ENCODE results near the gene SCRN2.

SCRN2 gene

GRCh38 chr17:47844814-47845715, 4.0 kb upstream of the SCRN2 start:
- DNase-seq = no peak

DNA sequence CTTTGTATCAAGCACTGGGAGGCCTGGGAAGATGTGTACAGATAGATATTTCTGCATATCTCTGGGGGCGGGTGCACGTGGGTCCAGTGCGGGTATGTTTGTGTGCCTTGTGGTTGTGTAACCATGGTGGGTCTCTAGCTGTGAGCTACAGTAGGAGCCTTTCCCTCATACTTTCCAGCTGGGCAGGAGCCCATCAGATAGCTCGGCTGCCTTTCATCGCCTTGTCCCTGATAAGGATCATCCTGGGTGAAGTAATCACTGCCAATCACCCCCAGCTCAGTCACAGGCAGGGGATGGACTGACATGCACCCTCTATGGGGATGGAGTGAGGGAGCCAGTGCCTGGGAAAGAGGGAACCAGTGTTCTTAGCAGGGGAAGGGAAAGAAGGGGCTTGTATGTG, 3.2 kb upstream of the SCRN2 start:
- no peak for DNase-seq

GRCh38 chr17:47843391-47843730, 2.3 kb upstream of the SCRN2 start:
- no peak for DNase-seq

GRCh38 chr17:47841488-47842291, 617 bp upstream of the SCRN2 start:
- no peak for DNase-seq

- DNase-seq = no peak
Observed at GRCh38 chr17:47840001-47840741, 902 bp downstream of the SCRN2 start.

GRCh38 chr17:47839071-47839470, 2.0 kb downstream of the SCRN2 start:
- no peak for DNase-seq

GRCh38 chr17:47838636-47839035, 2.4 kb downstream of the SCRN2 start:
- no peak for DNase-seq

DNA sequence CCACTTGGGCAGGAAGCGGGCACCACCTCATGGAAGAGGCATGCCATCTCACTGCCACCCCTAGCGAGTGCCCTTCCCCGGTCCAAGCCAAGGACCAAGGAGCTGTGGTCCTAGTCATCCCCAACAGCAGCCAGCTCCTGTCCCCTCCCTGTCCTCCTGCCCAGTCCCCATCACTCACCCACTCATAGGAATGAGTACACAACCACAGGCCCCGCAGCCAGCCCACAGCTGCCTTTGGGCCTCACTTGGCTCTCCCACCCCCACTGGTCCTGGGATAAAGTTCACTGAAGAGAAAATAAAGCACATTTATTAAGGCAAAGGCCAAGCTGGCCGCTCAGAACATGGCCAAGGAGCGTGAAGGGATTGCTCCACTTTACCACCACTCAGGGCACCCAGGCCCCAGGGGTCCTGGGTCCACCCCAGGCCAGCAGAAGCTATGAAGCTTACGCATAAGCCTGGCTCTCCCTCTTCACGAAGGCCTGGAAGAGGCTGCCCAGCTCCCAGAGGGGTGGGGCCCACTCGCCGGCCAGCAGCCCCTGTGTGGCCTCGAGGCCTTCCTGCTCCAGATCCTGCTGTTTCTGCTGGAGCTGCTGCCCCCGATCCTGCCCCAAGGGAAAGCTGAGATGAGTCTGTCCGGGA, 3.6 kb downstream of the SCRN2 start:
- no peak for DNase-seq

GRCh38 chr17:47836601-47837000, 4.5 kb downstream of the SCRN2 start:
- DNase-seq = no peak

DNA sequence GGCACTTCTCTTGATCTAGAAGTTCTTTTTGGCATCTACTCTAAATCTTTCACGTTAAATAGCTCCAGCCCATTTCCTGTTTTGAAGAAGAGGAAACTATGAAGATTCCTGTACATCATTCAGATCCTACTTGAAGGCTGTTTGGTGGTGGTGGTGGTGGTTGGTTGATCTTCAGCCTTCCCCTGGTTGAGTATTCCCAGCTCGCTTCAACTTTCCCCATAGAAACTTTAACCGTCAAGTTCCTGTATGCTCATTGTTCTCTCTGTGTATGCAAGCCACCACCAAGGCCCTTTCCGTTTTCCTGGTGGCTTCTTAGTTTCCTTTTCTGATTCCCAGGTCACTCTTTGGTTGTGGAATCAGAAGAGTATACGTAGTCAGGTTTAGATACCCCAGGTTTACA, 6.3 kb downstream of the SCRN2 start:
- no peak for DNase-seq

DNA sequence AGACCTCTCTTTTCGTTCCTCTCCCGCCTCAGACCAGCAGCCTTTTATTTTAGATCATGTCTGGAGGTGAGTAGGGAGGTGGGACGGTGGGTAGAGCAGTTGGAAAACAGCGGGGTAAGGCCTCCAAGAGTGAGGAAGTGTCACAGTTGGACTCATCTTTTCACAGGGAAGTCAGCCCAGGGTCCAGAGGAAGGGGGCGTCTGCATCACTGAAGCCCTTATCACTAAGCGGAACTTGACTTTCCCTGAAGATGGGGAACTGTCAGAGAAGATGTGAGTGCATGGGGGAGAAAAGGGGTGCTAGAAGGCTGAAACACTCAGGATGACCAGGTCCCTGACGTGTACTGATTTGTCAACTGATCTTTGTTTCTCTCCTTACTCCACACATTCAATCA, 9.1 kb downstream of the SCRN2 start:
- no peak for DNase-seq

- DNase-seq = peak; percentile 95
Observed at GRCh38 chr17:47831003-47831933, 9.8 kb downstream of the SCRN2 start, which contains the start of the genes LRRC46 and MRPL10. TSS of gene LRRC46 (plus strand) at chr17:47831670. CDS start at chr17:47831990, 320 bp downstream. TSS of gene MRPL10 (minus strand) at chr17:47831541. CDS start at chr17:47831511, 30 bp downstream.

DNA sequence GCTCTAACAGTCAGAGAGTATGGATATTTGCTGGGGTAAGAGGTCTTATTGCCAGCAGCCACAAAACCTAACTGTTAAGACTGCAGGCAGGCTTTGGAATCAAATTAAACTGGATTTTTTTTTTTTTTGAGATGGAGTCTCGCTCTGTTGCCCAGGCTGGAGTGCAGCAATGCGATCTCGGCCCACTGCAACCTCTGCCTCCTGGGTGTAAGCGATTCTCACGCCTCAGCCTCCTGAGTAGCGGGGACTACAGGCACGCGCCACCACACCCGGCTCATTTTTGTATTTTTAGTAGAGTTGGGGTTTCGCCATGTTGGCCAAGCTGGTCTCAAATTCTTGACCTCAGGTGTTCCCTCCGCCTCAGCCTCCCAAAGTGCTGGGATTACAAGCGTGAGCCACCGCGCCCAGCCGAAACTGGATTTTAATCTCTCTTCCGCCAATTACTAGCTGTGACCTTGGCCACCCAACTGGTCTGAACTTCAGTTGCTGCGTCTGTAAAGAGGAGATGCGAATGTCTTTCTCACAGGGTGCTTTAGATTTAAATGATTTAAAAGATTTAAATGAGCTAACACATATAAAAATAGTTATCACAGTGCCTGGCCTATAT, 10.6 kb downstream of the SCRN2 start:
- DNase-seq = no peak

GRCh38 chr17:47829870-47830269, 11.2 kb downstream of the SCRN2 start:
- no peak for DNase-seq

DNA sequence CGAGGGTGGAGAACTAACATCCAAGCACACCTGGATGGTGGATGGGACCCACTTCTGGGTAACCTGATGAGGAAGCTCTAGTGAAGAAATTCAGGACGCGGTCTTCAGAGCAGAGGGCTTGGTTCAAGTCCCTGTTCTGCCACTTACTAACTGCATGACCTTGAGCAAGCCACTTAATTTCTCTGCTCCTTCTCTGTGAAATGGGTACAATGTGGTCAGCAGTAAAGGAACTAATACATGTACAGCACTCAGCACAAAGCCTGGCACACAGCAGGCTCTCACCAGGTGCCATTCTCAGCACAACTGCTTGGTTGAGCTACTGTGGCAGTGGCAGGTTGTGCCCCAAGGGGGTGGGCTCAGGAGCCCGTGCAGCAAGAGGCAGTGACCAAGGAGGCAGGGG, 17.6 kb downstream of the SCRN2 start:
- DNase-seq = no peak

DNA sequence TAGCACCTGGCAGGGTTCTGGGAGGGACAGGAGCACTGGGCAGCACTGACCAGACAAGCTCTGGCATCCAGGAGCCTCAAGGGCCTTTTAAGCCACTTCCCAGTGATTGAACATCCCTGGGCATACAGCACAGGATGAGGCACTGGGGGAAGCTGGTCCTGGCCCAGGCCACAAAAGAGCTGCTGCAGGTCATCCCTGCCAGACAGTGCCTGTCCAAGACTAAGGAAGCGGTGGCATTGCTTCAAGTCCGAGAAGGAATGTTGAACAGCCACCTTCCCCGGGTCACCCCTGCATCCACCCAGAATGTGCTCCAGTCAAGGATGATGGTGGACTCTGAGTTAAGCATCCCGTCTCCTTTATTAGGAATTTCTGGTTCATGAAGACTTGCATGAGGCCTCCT, 18.3 kb downstream of the SCRN2 start:
- no peak for DNase-seq

- peak; percentile 60 for DNase-seq
Observed at GRCh38 chr17:47821424-47822391, 19.4 kb downstream of the SCRN2 start, which contains the start of gene OSBPL7. TSS of gene OSBPL7 (minus strand) at chr17:47821794. CDS start at chr17:47820278, 1,516 bp downstream.

GRCh38 chr17:47821031-47821423, 20.0 kb downstream of the SCRN2 start:
- DNase-seq = no peak

- DNase-seq = no peak
Observed at GRCh38 chr17:47820033-47820789, 20.9 kb downstream of the SCRN2 start.
